ENCODE measurements around the gene ZNF768.
A peak's percentile ranks its signal among the peaks of the same experiment; 100 is the strongest.

ZNF768 gene

GRCh38 chr16:30535106-30535776 is 8.9 kb upstream of the ZNF768 start:
- no peak for TF ChIP-seq CTCF (IDR thresholded peaks at IDR 0.05; ENCODE audit: low read depth, low read length)
- H3K4me3 ChIP-seq (ENCODE audit: low read depth, low read length), result peak overlapping the region; percentile 70

GRCh38 chr16:30534368-30535105 is 8.2 kb upstream of the ZNF768 start, which contains the start of gene ZNF747:
Gene ZNF747, minus strand, starts transcription at chr16:30534858. Its CDS starts 179 bp downstream, at chr16:30534679.
- peak within 1 kb of the TSS; percentile 70 for H3K4me3 ChIP-seq (ENCODE audit: low read depth, low read length)

DNA sequence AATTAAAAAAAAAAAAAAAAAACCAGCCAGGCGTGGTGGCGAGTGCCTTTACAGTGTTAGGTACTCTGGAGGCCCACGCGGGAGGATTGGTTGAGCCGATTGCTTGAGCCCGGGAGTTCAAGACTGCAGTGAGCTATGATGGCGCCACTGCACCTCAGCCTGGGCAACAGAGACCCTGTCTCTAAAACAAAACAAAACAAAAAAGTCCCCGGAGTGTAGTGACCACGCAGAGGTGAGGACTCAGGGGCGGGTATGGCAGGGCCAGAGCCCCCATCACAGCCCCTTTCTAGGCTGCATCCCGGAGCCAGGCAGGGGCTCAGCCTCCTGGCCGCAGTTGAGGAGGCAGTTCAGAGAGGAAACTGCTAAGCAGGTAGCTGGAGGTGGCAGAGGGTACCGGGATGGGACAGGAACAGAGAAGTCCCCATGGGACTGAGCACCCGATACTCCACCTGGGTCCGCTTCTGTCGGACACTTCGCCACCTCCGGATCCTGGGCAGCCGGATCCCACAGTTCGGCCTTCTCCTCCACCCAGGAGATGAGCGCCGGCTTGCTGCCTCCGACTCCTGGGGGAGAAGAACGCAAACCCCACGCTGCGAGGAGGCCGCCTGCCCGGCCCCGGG is 7.5 kb upstream of the ZNF768 start:
- peak overlapping the region; percentile 70 for H3K4me3 ChIP-seq (ENCODE audit: low read depth, low read length)
- TF ChIP-seq CTCF (IDR thresholded peaks at IDR 0.05; ENCODE audit: low read depth, low read length), result no peak

More at GRCh38 chr16:30534368-30535105, 8.2 kb upstream of the ZNF768 start, which contains the start of gene ZNF747:
- TF ChIP-seq CTCF (IDR thresholded peaks at IDR 0.05; ENCODE audit: low read depth, low read length), result no peak

DNA sequence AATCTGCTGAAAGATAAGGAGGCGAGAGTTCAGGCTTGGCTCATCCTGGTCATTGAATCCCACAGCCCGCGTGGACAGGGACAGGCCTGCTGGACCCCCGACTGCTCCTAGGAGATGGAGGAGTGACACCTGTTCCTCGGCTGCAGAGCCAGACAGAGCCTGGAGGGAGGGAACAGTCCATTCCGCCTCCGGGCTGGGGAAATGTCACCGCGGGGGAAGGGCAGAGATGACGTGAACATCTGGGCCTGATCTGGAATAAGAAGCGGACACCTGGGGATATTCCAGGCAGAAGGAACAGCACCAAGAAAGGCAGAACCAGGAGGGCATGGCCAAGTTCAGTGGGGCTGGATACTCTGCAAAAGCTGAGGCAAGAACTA is 6.8 kb upstream of the ZNF768 start:
- no peak overlapping the region for H3K4me3 ChIP-seq (ENCODE audit: low read depth, low read length)
- TF ChIP-seq CTCF (IDR thresholded peaks at IDR 0.05; ENCODE audit: low read depth, low read length), result no peak

DNA sequence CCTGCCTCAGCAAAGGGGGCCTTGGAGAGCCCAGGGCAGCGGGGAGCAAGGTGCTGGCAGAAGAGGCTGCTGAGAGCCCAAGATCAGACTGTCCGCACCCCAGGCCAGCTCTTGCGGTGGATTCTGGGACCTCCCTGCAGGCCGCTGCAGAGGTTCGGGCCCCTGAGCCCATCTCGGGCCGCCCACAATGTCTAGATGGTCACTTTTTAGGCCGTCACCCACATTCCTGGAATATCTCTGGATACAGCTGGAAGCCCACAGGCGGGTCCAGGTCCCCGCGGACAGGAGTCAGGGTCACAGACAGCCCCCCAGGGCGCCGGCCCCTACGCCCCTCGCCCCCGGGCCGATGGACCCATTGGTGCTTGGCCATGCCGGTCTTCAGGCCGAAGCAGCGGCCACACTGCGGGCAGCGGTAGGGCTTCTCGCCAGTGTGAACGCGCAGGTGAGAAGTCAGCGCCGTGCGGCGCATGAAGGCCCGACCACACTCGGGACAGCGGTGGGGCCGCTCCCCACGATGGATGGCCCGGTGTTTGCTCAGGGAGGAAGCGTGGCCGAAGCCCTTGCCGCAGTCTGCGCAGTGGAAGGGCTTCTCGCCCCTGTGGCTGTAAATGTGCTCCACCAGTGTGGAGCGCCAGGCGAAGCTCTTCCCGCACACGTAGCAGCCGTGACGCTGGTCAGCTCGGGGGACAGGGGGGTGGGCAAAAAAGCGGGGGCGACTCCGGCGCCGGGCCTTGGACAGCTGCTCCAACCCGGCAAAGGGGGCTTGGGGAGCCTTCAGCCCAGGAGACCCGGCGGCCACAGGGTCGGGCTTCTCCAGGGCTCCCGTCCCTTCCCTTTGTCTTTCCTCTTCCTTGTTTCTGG is 6.1 kb upstream of the ZNF768 start:
- H3K4me3 ChIP-seq (ENCODE audit: low read depth, low read length), result no peak overlapping the region
- no peak for TF ChIP-seq CTCF (IDR thresholded peaks at IDR 0.05; ENCODE audit: low read depth, low read length)

- TF ChIP-seq CTCF (IDR thresholded peaks at IDR 0.05; ENCODE audit: low read depth, low read length), result no peak
- no peak overlapping the region for H3K4me3 ChIP-seq (ENCODE audit: low read depth, low read length)
Observed at GRCh38 chr16:30530163-30531037, 4.0 kb upstream of the ZNF768 start.
